AG04449 (cell line): ENCODE measurements around the gene GOLGA3.
"Not testable (repeated sequence)": the region's sequence is repeated elsewhere in the genome, so short reads cannot be mapped to it uniquely, and the experiment has no call there.

Experiments used
- CTCF ChIA-PET: fragments of 350-600 bp; formaldehyde crosslinking; extraction: SDS; loops from one replicate; lab custom pipeline; 2021; ENCODE audit warnings: antibody characterized with exemption; lab: Yijun Ruan, JAX
- POLR2A ChIA-PET: fragments of 400-600, 350-600 bp; formaldehyde crosslinking; extraction: SDS; loops from one replicate; lab custom pipeline; 2020; ENCODE audit warnings: antibody characterized with exemption, inconsistent platforms; lab: Yijun Ruan, JAX
- DNase-seq: peaks from one replicate; pipeline ENCODE4 v3.0.0-alpha.2; 2010; ENCODE audit warnings: low read depth, low spot score
- H3K4me3 ChIP-seq: 2 replicates; pipeline ENCODE4 v1.5.1; 2011; ENCODE audit warnings: low read depth, mild to moderate bottlenecking, control low read depth, low read length
- TF ChIP-seq, protein P1 (sequence below): IDR thresholded peaks from one replicate; pipeline ENCODE4 v1.5.1; 2011; ENCODE audit warnings: mild to moderate bottlenecking, moderate library complexity, low read length, control low read depth, inconsistent platforms; ENCODE audit not compliant: insufficient read depth; ENCODE audit errors: missing control alignments

GOLGA3 gene

DNA sequence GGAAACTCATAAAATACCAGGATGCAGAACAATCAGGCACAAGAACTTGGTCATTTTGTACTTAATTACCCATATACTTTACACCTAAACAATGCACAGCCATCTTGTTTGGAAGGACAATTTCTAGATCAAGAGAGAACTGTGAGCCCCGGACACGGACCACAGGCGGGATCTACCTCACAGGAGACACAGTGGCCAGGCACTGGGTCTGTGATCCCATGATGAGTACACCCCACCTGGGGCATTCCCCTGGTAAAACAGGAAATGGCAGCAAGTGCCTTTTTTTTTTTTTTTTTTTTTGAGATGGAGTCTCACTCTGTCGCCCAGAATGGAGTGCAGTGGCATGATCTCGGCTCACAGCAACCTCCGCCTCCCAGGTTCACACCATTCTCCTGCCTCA lies 15.2 kb downstream of the GOLGA3 start:
- ChIA-PET POLR2A (no interaction called here), CTCF (no interaction called here)
- TF ChIP-seq, protein P1, sequence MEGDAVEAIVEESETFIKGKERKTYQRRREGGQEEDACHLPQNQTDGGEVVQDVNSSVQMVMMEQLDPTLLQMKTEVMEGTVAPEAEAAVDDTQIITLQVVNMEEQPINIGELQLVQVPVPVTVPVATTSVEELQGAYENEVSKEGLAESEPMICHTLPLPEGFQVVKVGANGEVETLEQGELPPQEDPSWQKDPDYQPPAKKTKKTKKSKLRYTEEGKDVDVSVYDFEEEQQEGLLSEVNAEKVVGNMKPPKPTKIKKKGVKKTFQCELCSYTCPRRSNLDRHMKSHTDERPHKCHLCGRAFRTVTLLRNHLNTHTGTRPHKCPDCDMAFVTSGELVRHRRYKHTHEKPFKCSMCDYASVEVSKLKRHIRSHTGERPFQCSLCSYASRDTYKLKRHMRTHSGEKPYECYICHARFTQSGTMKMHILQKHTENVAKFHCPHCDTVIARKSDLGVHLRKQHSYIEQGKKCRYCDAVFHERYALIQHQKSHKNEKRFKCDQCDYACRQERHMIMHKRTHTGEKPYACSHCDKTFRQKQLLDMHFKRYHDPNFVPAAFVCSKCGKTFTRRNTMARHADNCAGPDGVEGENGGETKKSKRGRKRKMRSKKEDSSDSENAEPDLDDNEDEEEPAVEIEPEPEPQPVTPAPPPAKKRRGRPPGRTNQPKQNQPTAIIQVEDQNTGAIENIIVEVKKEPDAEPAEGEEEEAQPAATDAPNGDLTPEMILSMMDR, result no peak
- H3K4me3 ChIP-seq, result no peak overlapping the region
- no peak for DNase-seq

DNA sequence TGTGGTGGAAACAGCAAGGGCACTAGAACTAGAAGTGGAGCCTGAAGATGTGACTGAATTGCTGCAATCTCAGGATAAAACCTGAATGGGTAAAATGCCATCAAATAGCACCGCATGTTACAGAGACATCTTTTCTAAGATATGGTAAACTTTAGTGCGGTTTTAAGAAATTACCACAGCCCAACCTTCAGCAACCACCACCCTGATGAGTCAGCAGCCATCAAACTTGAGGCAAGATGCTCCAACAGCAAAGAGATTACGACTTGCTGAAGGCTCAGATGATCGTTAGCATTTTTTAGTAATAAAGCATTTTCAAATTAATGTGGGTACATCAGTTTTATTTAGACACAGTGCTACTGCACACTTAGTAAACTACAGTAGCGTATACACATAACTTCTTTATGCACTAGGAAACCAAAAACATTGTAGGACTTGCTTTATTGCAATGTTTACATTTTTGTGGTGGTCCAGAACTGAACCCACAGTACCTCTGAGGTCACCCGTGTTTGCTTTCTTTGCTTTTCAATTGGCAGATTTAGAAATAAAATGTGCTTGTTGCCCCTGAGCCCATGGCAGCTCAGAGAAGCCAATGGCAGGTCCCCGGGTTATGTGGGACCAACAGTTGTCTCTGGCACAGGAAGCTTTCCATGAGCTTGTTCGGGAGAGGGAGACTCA lies 15.9 kb downstream of the GOLGA3 start:
- TF ChIP-seq, protein P1, result no peak
- ChIA-PET CTCF (no interaction called here), POLR2A (no interaction called here)
- DNase-seq, result no peak
- H3K4me3 ChIP-seq, result no peak overlapping the region

GRCh38 chr12:132809391-132809790 lies 19.3 kb downstream of the GOLGA3 start:
- H3K4me3 ChIP-seq, POLR2A ChIA-PET, DNase-seq: not testable (repeated sequence)
- TF ChIP-seq, protein P1, result peak; percentile 38
- CTCF ChIA-PET, result interaction anchor here (1.2 to 1.4 kb wide), 2 partner anchors 17 to 32 kb away, joined by 3 to 4 read pairs; no protein-coding TSS in a partner anchor

- POLR2A ChIA-PET, result no interaction called here
- CTCF ChIA-PET, result interaction anchor here (1.2 to 1.4 kb wide), 2 partner anchors 14 to 19 kb away, joined by 3 to 4 read pairs; no protein-coding TSS in a partner anchor
- TF ChIP-seq, protein P1, result no peak
- no peak for DNase-seq
- H3K4me3 ChIP-seq, result no peak overlapping the region
These were observed 21.2 kb downstream of the GOLGA3 start for GRCh38 chr12:132807295-132808092.

DNA sequence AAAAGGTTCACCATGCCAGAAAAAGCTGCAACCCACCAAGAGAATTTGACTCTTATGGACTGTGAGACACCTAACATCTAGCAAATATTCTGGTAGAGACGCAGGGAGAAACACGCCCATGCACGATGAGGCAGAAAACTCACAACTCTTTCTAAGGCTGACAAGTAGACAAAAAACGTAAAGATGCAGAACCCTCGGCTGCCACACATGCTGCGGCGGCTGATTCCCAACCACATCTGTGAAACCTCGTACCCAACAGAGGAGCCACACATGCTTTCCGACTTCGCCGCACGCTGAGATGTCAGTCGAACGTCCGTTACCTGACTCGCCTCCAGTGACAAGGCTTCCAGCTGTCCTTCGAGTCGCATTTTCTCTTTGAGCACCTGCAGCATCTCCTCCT lies 21.8 kb downstream of the GOLGA3 start:
- POLR2A ChIA-PET, result no interaction called here
- no peak for DNase-seq
- H3K4me3 ChIP-seq, result no peak overlapping the region
- TF ChIP-seq, protein P1, result no peak
- CTCF ChIA-PET, result interaction anchor here (1.2 kb wide), 1 partner anchor 13 kb away, joined by 3 read pairs; no protein-coding TSS in a partner anchor

DNA sequence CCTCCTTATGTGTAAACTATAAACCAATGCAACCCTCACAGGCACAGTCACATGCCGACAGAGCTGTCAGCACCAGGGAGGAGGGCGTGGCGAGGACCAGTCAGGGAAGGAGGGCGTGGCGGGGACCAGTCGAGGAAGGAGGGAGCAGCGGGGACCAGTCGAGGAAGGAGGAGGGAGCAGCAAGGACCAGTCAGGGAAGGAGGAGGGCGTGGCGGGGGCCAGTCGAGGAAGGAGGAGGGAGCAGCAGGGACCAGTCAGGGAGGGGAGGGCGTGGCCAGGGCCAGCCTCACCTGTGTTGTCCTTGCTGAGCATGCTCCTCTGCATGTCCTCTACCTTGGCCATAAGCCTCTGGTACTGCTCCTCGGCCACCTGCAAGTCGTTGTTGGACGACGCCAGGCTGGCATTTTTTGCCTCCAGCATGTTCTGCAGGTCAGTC lies 24.2 kb downstream of the GOLGA3 start:
- CTCF ChIA-PET, result no interaction called here
- TF ChIP-seq, protein P1, result no peak
- POLR2A ChIA-PET, result no interaction called here
- no peak for DNase-seq
- H3K4me3 ChIP-seq, result no peak overlapping the region
